ENCODE data around the gene MAGI3.
"Not testable (repeated sequence)": the region's sequence is repeated elsewhere in the genome, so short reads cannot be mapped to it uniquely, and the experiment has no call there.

Gene MAGI3

GRCh38 chr1:113399062-113399583 is 8.8 kb downstream of the MAGI3 start:
- no peak for DNase-seq

DNA sequence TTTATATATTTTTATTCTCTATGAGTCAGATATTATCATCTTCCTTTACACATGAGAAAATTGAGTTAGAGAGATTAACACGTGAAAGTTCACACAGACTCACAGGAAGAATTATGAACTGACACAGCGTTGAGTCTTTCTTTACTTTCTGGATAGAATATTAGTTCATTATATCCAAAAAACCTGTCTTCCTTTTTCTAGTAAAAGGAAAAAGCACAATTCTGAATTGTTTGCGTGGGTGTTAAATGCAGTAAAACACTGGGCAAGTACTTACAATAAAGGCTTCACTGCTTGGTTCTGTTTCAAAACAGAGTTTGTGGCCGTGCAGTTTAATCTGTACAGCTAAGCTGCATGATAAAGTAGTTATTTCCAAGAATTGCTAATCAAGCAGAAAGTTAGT is 10.8 kb downstream of the MAGI3 start:
- no peak for DNase-seq

DNA sequence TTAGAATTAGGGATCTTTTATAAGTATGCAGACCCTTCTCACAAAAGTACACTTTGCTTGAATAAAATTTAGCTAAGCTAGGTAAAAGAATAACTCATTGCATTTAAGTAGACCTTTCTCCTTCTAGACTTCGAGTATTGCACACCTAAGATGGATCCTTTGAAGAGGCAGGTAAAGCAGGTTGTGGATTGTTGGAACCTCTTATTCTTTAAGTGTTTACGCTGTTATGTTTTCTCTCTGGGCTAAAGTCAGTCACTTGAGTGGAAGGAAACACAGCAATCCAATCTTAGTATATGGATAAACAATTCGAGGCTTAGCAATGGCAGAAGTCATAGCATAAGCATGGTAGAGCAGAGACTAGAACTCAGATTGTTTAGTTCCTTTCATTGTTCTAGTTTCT is 11.4 kb downstream of the MAGI3 start:
- DNase-seq = no peak

- DNase-seq = no peak
Measured at GRCh38 chr1:113403065-113403464, 12.8 kb downstream of the MAGI3 start.

DNA sequence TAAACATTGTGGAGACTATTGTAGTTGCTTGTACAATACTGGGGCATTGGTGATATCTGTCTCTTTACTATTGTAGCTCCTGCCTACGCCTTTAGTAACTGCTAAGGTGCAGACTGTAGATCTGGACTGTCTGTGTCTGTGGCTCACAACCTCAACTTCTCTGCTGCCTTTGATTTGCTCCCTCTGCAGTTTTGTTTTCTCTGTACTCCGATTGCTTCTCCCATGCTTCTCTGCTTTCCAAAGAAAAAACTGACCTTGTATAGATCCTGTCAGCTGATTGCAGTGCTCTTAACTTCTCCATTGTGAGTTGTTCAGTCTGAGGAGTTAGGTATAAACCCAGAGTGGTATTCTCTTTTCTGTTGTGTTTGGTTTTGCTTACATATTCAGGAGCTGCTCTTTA is 15.3 kb downstream of the MAGI3 start:
- no peak for DNase-seq

GRCh38 chr1:113406149-113406548 is 15.8 kb downstream of the MAGI3 start:
- not testable (repeated sequence) for DNase-seq

GRCh38 chr1:113409363-113409762 is 19.0 kb downstream of the MAGI3 start:
- DNase-seq = no peak

GRCh38 chr1:113412020-113412419 is 21.7 kb downstream of the MAGI3 start:
- DNase-seq = not testable (repeated sequence)

- no peak for DNase-seq
Measured at GRCh38 chr1:113415310-113416070, 25.2 kb downstream of the MAGI3 start.

- not testable (repeated sequence) for DNase-seq
Measured at GRCh38 chr1:113416071-113416470, 25.8 kb downstream of the MAGI3 start.

DNA sequence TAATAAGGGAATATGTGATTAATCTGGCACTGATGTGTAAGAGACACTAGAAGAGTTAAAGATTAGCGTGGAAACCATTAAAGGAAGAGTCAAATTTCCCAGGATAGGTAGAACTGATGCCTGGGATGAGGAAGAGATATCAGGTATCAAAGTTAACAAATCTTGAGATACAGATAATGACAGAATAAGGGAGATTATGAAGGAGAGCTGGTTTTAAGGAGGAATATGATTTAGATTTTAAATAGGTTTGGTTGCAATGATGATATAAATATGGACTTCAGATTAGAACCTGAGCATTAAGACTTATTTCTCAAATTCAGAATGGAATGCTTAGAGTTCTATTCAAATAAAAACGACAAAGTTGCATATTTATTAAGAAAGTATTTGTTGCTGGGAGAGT is 26.2 kb downstream of the MAGI3 start:
- DNase-seq = no peak

DNA sequence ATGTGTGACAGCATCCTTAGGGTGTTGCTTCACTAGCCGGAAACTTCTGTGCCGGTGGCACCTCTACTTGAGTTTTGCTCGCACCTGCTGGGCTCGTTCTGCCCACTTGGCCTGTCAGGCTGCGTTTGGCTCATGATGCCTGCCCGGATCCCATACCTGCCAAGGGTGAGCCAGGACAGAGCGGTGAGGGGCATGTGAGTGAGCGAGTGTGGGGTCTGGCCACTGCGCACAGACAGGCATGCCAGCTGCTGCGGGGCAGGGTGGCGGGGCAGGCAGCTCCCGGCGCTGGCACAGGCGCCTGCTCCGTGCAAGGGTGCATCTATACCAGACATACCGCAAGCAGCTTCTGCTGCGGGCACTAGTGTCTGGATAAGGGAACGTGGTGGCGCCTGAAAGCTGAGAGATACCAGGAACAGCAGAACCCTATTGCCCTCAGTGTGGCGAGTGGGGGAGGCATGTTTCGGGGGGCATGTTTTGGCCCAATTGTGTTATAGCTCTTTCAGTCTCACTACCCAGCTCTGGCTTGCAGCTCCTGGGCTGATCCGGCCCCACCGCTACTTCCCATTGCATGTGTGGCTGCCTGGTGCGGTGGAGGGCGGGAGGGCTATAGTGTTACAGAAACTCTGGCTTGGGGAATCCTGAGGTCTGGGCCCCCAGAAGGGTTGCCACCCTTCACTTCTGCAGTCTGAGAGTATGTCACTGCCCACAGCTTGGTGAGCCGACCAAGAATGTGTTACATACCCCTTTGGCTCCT is 32.2 kb downstream of the MAGI3 start:
- no peak for DNase-seq

DNA sequence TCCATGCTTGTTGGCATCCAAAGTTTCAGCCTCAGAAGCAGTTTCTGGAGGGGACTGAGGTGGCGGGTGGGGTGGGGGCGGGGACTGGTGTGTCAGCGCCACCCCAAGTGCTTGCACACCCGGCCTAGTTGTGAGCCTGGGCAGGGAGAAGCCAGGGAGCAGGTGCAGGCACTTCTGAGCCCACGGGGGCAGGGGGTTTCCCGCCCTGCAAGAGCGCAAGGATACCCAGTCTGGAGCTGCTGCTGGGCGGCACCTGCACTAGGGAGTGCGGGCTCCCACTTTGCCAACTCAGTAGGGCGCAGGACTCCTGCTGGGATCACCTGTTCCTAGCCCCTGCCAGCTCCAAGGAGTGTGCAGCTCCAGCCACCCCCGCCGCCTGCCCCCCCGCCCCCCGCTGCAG is 33.5 kb downstream of the MAGI3 start:
- no peak for DNase-seq

- DNase-seq = no peak
Measured at GRCh38 chr1:113429461-113430153, 39.3 kb downstream of the MAGI3 start.

DNA sequence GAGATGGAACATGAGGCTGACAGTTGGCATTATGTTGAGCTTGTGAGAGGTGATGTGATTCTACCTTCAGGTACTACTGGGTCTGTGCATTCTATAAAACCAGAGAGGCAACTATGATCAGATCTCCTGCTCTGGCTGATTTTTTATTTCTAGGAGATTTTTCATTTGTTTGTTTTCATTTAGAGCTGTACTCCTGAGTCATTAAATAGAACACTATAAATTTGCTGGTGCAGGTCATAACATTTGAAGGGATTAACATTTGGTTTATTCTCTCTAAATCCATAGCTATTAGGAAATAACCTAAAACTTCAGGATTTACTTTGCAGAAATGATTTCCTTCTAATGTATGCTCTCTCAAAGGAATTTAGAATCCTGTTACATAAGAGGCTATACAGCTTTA is 42.9 kb downstream of the MAGI3 start:
- no peak for DNase-seq

DNA sequence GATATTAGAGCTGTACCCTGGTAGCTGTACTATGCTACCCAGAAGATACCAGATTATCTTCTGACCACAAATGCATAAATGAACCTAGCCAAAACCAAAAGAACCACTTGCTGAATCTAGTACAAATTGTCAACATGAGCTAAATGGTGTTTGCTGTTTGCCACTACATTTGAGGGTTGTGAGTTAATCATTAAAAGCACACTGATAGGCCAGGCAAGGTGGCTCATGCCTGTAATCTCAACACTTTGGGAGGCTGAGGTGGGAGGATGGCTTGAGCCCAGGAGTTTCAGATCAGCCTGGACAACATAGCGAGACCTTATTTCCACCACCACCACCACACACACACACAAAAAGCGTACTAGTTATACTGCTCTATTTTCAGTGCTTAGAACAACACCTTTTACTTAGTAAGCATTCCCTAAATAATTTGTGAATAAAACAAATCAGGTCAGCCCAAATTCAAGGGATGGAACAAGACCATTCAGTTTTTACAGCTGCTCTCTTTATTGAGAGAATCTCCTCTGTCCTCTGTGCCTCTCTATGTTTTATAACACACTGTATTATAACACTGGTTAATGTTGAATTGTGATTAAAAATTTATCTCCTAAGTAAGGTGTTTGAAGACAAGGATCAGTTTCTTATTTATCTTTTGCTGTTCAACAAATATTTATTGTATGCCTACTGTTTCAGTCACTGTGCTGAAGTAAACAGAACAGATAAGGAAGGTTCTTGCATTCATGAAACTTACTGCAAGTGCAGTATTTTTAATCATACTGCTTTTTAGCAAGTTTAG is 44.0 kb downstream of the MAGI3 start:
- DNase-seq = no peak

DNA sequence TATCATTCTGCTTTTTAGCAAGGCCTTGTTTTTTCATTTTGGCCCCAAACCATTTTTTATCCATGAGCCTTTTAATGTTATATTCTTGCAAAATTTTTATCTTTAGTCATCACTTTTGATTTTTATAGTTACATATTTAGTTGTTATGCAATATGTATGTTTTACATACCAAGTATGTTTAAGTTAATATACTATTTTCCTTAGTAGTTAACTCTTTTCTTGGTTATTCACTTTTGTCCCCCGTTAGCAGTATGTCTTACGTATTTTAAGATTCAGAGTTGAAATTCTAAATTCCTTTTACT is 44.5 kb downstream of the MAGI3 start:
- DNase-seq = no peak

- no peak for DNase-seq
Measured at GRCh38 chr1:113437554-113438341, 47.4 kb downstream of the MAGI3 start.

DNA sequence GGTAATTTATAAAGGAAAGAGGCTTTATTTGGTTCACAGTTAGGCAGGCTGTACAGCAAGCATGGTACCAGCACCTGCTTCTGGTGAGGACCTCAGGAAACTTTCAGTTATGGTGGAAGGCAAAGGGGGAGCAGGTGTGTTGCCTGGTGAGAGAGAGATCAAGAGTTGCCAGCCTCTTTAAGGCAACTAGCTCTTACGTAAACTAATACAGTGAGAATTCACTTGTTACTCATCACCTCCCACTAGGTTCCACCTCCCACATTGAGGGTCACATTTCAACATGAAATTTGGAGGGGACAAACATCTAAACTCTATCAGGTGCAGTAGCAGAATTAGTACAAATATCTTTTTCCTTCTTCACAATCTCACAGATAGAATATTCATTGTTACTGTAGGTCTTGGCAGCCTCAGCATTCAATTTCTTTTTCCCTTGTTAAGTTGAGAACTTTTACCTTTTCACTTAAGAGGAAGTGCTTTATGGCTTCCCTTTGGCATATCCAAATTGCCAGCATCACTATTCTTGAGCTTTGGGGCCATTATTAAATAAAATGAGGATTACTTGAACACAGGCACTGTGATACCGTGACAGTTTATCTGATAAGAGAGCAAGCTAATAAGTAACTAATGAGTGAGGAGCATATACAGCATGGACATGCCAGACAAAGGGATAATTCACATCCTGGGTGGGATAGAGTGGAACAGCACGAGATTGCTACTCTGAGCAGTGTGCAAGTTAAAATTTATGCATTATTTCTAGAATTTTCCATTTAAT is 48.4 kb downstream of the MAGI3 start:
- no peak for DNase-seq

GRCh38 chr1:113439277-113439670 is 49.0 kb downstream of the MAGI3 start:
- DNase-seq = no peak

GRCh38 chr1:113442131-113442530 is 51.8 kb downstream of the MAGI3 start:
- DNase-seq = no peak
